ENCODE data around the gene STAC2. TPM values are rescaled to one million over a fixed set of nuclear protein-coding genes. Genes with fewer than 3 reads are reported as not detected.

The STAC2 gene
- total RNA-seq, 1 donor from 2014 or later = 0.62 TPM

DNA sequence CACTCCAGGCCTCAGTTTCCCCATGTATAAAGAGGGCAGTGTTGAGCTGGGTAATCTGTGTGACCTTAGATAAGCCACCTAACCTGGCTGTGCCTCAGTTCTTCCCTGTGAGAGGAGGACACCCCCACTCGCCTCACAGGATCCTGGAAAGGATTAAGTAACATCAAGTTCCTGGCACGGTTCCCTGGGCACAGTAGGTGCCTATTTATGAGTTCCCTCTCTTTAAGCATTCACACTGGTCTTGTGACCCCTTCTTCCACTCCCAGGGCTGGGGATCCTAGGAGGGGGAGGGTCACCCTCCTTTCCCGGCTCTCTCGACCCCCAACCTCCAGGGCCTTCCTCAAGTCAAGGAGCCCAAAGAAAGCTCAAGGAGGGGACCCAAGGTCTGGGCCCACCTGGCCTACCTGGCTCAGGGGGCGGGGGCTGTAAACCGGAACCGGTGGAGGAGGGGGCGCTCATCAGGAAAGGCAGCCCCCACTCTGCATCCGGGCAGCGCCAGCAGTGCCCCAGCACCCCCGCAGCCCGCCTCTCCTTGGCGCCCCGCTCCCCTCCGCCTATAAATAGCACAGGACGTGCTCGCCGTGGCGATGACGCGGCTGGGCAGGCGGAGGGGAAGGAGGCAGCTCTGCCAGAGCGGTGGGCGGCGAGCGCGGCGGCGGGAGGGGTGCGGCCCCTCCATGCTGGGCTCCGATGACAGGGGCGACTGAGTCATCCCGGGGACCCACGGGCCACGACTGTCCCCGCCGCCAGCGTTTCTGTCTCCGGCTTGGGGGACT is 16.2 kb downstream of the STAC2 start:
- Mint-ChIP-seq H3K9me3 (ENCODE audit: unreplicated experiment) (no peaks in the 10 kb centered on the region), H3K4me1 (ENCODE audit: unreplicated experiment) (peaks cover 25% of the 10 kb centered on the region), H3K27me3 (ENCODE audit: unreplicated experiment) (no peaks in the 10 kb centered on the region), H3K27ac (ENCODE audit: unreplicated experiment) (no peak overlapping the region), H3K36me3 (ENCODE audit: unreplicated experiment) (peaks cover 5% of the 10 kb centered on the region), H3K4me3 (ENCODE audit: unreplicated experiment) (peak overlapping the region; percentile 38)
- no peak for DNase-seq (ENCODE audit: extremely low spot score, unreplicated experiment)
- TF ChIP-seq, protein P1, sequence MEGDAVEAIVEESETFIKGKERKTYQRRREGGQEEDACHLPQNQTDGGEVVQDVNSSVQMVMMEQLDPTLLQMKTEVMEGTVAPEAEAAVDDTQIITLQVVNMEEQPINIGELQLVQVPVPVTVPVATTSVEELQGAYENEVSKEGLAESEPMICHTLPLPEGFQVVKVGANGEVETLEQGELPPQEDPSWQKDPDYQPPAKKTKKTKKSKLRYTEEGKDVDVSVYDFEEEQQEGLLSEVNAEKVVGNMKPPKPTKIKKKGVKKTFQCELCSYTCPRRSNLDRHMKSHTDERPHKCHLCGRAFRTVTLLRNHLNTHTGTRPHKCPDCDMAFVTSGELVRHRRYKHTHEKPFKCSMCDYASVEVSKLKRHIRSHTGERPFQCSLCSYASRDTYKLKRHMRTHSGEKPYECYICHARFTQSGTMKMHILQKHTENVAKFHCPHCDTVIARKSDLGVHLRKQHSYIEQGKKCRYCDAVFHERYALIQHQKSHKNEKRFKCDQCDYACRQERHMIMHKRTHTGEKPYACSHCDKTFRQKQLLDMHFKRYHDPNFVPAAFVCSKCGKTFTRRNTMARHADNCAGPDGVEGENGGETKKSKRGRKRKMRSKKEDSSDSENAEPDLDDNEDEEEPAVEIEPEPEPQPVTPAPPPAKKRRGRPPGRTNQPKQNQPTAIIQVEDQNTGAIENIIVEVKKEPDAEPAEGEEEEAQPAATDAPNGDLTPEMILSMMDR (IDR thresholded peaks at IDR 0.05) = no peak

DNA sequence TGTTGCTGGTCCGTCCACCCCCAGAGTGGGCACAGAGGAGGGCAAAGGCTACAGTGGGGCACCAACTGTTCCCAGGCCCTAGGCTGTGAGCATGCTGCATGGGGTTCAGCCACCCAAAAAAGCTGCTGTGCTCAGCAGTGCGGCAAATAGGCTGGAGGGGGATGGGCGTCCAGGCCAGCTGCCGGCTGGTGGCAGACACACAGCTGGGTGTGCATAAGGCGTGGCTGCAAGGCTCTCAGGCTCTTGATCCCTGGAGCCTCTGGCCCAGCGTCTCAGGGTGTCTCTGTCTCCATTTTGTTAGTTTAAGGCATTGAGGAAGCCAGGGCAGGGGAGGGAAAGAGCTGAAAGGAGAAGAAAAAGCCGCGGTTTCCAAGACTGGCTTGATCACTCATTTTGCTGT is 16.9 kb downstream of the STAC2 start:
- no peaks in the 10 kb centered on the region for H3K27me3 Mint-ChIP-seq (ENCODE audit: unreplicated experiment)
- H3K36me3 Mint-ChIP-seq (ENCODE audit: unreplicated experiment) = peaks cover 11% of the 10 kb centered on the region
- TF ChIP-seq, protein P1 (IDR thresholded peaks at IDR 0.05) = no peak
- H3K4me3 Mint-ChIP-seq (ENCODE audit: unreplicated experiment) = peak overlapping the region; percentile 12
- no peak overlapping the region for H3K27ac Mint-ChIP-seq (ENCODE audit: unreplicated experiment)
- no peak for DNase-seq (ENCODE audit: extremely low spot score, unreplicated experiment)
- peaks cover 24% of the 10 kb centered on the region for H3K4me1 Mint-ChIP-seq (ENCODE audit: unreplicated experiment)
- no peaks in the 10 kb centered on the region for H3K9me3 Mint-ChIP-seq (ENCODE audit: unreplicated experiment)

DNA sequence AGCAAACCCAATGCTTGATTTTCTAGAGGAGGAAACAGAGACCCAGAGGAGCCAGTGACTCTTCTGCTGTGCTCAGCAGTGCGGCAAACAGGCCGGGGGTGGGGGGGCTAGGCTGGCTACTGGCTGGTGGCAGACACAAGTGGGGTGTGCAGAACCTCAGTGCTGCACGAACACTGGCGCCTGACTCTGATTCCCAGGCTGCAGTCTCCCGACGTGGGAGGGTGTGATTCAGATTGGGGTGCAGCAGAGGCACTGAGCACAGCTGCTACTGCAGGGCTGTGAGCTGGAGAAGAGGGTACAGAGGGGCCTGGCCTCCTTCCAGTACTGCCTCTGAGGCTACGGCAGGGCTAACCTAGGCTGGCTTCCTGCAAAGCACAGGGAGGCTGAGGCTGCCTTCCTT is 17.6 kb downstream of the STAC2 start:
- peaks cover 21% of the 10 kb centered on the region for H3K4me1 Mint-ChIP-seq (ENCODE audit: unreplicated experiment)
- TF ChIP-seq, protein P1 (IDR thresholded peaks at IDR 0.05) = no peak
- peaks cover 15% of the 10 kb centered on the region for H3K36me3 Mint-ChIP-seq (ENCODE audit: unreplicated experiment)
- no peaks in the 10 kb centered on the region for H3K9me3 Mint-ChIP-seq (ENCODE audit: unreplicated experiment)
- H3K27me3 Mint-ChIP-seq (ENCODE audit: unreplicated experiment) = no peaks in the 10 kb centered on the region
- no peak overlapping the region for H3K4me3 Mint-ChIP-seq (ENCODE audit: unreplicated experiment)
- no peak overlapping the region for H3K27ac Mint-ChIP-seq (ENCODE audit: unreplicated experiment)
- DNase-seq (ENCODE audit: extremely low spot score, unreplicated experiment) = no peak

DNA sequence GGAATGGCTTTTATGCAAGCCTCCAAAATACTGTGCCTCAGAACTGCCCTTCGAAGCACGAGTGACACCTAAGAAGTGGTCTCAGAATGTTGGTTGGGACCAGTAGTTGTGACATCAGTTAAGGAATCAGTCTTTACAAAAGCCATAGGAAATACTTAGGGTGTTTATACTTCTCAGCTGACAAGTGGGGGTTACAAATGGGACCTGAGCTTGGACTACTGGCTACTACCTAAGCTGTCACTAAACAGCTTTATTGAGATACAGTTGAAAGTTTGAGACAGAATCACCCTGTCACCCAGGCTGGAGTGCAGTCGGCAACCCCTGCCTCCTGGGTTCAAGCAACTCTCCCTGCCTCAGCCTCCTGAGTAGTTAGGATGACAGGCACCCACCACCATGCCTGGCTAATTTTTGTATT is 20.6 kb downstream of the STAC2 start:
- Mint-ChIP-seq H3K9me3 (ENCODE audit: unreplicated experiment) (no peaks in the 10 kb centered on the region), H3K27ac (ENCODE audit: unreplicated experiment) (no peak overlapping the region)

DNA sequence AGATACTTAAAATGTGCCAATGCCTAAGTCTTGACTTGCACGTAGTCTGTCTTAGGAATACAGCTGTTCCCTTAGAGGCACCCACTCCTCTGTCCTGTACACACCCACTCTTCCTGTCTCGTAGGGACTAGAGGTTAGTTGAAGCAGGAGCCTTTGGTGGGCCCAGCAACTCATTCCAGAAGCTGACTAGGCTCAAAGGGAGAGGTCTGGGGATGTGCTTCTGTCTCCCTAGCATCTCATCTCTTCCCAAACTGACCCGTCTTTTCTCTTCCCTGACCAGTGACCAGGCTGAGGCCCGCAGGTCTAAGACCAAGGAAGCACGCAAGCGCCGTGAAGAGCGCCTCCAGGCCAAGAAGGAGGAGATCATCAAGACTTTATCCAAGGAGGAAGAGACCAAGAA is 21.5 kb downstream of the STAC2 start:
- peaks cover 43% of the 10 kb centered on the region for H3K4me1 Mint-ChIP-seq (ENCODE audit: unreplicated experiment)
- no peak overlapping the region for H3K27ac Mint-ChIP-seq (ENCODE audit: unreplicated experiment)
- peaks cover 28% of the 10 kb centered on the region for H3K36me3 Mint-ChIP-seq (ENCODE audit: unreplicated experiment)
- H3K4me3 Mint-ChIP-seq (ENCODE audit: unreplicated experiment) = no peak overlapping the region
- TF ChIP-seq, protein P1 (IDR thresholded peaks at IDR 0.05) = no peak
- DNase-seq (ENCODE audit: extremely low spot score, unreplicated experiment) = no peak
- H3K9me3 Mint-ChIP-seq (ENCODE audit: unreplicated experiment) = no peaks in the 10 kb centered on the region
- H3K27me3 Mint-ChIP-seq (ENCODE audit: unreplicated experiment) = no peaks in the 10 kb centered on the region

More for the DNA sequence above, 20.6 kb downstream of the STAC2 start:
- Mint-ChIP-seq H3K4me3 (ENCODE audit: unreplicated experiment) (no peak overlapping the region), H3K4me1 (ENCODE audit: unreplicated experiment) (peaks cover 39% of the 10 kb centered on the region), H3K27me3 (ENCODE audit: unreplicated experiment) (no peaks in the 10 kb centered on the region), H3K36me3 (ENCODE audit: unreplicated experiment) (peaks cover 28% of the 10 kb centered on the region)
- DNase-seq (ENCODE audit: extremely low spot score, unreplicated experiment) = no peak
- TF ChIP-seq, protein P1 (IDR thresholded peaks at IDR 0.05) = no peak

Measured in osteocyte (in vitro differentiated cells).